Heart right ventricle (tissue), 16 donors: ENCODE measurements around the gene SEPTIN12. TPM values are rescaled to one million over a fixed set of nuclear protein-coding genes. Genes with fewer than 3 reads are reported as not detected.

Experiments used
- ATAC-seq, 8 donors: fragments of 200-7000 bp; cut with Tn5 transposase; one replicate each; pipeline ENCODE4 v1.9.1; 2020; ENCODE audit warnings: mild to moderate bottlenecking in 8 of 8, moderate library complexity in 8 of 8, moderate number of reproducible peaks in 1 of 8
- DNase-seq, 2 donors: peaks; one replicate each; pipeline ENCODE4 v3.0.0-alpha.2; 2020
- H3K27ac ChIP-seq, 10 donors: fragments of 200-600 bp; sonication (generic) in 2 of 10; one replicate each; pipeline versions ENCODE4 v1.5.0 to v1.8.0; 2020 to 2022; ENCODE audit warnings: mild to moderate bottlenecking in 3 of 10
- H3K27me3 ChIP-seq, 7 donors: fragments of 200-600 bp; one replicate each; pipeline ENCODE4 v1.8.0; 2021 to 2022; ENCODE audit warnings: mild to moderate bottlenecking in 2 of 7
- H3K36me3 ChIP-seq, 9 donors: fragments of 200-600 bp; sonication (generic) in 1 of 9; one replicate each; pipeline versions ENCODE4 v1.5.0 to v1.8.0; 2020 to 2022; ENCODE audit warnings: mild to moderate bottlenecking in 2 of 9
- H3K4me1 ChIP-seq, 9 donors: fragments of 200-600 bp; sonication (generic) in 1 of 9; one replicate each; pipeline versions ENCODE4 v1.5.0 to v1.8.0; 2020 to 2022; ENCODE audit warnings: mild to moderate bottlenecking in 4 of 9
- H3K4me3 ChIP-seq, 10 donors: fragments of 200-600 bp; sonication (generic) in 2 of 10; one replicate each; pipeline versions ENCODE4 v1.5.0 to v1.8.0; 2020 to 2022; ENCODE audit warnings: mild to moderate bottlenecking in 7 of 10, moderate library complexity in 2 of 10
- H3K9me3 ChIP-seq, 11 donors: fragments of 200-600 bp in 10 of 11; sonication (generic) in 2 of 11; one replicate each; pipeline versions ENCODE4 v1.5.0 to v1.8.0; 2013 to 2022; ENCODE audit warnings: mild to moderate bottlenecking in 2 of 11, control low read depth in 1 of 11, moderate library complexity in 1 of 11
- CTCF ChIP-seq, 9 donors: fragments of 200-600 bp; sonication (generic) in 2 of 9; IDR thresholded peaks; one replicate each; pipeline versions ENCODE4 v1.5.0 to v1.8.0; 2021 to 2022; ENCODE audit warnings: antibody characterized with exemption in 9 of 9, mild to moderate bottlenecking in 5 of 9, moderate library complexity in 1 of 9
- WGBS, 2 donors: extraction: QIAGEN DNeasy Blood & Tissue Kit; methylation state at CpG; one replicate each; pipeline ENCODE4 v1.1.7; 2013; ENCODE audit warnings: inconsistent platforms in 1 of 2; 5-methylcytosine and 5-hydroxymethylcytosine counted together
- intact Hi-C, 10 donors: fragments of 100-400 bp; cut with DNase I; formaldehyde crosslinking; loops; one replicate each; pipeline versions ENCODE4 v1.11.1 to v1.14.2; 2022
- polyA plus RNA-seq, 2 donors: library from polyadenylated mRNA; stranded (reverse); fragments of 200-250 nt; gene quantifications; one replicate each; pipeline ENCODE4 v1.2.3, GENCODE V29; 2013
- total RNA-seq, 10 donors: library from RNA; stranded (reverse); fragmentation: NEBNext Ultra II Directional in 3 of 10; extraction: Animal tissue kit (Norgen Biotek cat#: 25700) in 3 of 10; gene quantifications; one replicate each; pipeline versions ENCODE4 v1.2.1 to v1.2.4, GENCODE V29; 2021 to 2023
- donor health status: Arrhythmogenic right ventricular cardiomyopathy.
- donor health status: ischemic (EF 13 %, LVEDD 7.1; RV severe dilation, severe dysfunction).
- donor health status: healthy with polysubstance abuse.
- donor health status: DM: no; HTN: yes; CAD: no.
- donor health status: DM: no; HTN: no; CAD: no.
- donor health status: ischemic (EF 25% LVEDD 6.9; RV normal size, moderate dysfunction).
- donor health status: ischemic (EF 25% LVEDD 5.7; RV mildly dilated, moderate dysfunction).
- donor health status: healthy.
- donor health status: DM: yes; HTN: yes; CAD: no.
- donor health status: Ischemic cardiomyopathy.
- donor health status: ischemic (EF 35%, LVEDD 5.7; RV mildly dilated, moderate dysfunction).
- donor health status: nonischemic (EF 11% LVEDD 7.7; RV severe dilation, severe dysfunction).
- donor health status: DM: yes; HTN: yes; CAD: no.
- donor health status: PGD.
- donor health status: ischemic (EF 29% LVEDD 5.4; RV normal size, mild dysfunction).
- donor health status: nonischemic (EF 23%, LVEDD 6.1; RV moderate dilation, normal function).

SEPTIN12 gene
- total and polyA plus RNA-seq, 12 donors = 1.3 TPM; not detected in 11

DNA sequence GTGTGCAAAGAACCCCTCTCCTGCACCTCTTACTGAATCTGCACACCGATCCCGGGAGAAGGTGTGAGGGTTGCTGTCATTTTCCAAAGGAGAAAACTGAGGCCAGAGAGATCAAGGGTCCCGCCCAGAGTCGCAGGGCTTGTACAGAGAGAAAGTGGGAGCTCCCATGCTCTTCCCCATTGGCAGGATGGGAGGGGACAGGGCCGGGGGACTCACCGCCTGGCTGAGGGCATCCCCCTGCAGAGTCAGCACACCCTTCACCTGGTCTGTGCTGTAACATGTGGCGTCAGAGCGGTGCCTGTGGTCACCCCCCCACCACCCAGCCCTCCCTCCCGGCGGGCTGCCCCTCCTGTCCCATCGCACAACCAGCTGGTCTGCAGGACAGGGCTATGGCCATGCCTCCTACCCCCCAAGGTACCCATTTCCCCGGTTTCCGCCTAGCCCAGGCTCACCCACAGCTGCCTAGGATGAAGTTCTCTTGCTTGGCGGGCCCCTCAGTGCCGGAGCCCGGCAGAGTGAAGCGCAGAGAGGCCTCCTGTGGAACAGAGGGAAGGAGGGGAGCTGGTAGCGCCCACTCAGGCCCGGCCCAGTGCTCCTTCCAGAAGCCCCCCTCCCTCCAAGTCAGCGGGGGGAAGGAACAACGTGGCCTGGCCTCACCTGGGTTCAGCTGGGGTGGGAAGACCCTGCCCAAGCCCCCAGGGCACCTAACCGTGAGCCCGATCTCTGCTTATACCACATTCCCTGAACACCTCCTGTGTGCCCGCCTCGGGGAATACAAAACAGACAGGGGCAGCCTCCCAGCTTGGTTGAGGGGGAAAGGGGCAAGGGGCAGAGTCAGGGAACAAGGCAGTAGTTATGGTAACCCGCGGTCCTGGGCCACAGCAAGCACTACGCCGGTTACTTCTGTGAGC is 13.2 kb upstream of the SEPTIN12 start:
- Histone ChIP-seq H3K27me3 (no peaks in the 10 kb centered on the region), H3K4me3 (peak overlapping the region; percentile 64 to 95 (median 84)), H3K9me3 (no peaks in the 10 kb centered on the region), H3K4me1 (peaks cover 0 to 51% (median 29%) of the 10 kb centered on the region in 9 donors), H3K27ac (peak overlapping the region in 9 of 10 donors; percentile 79 to 96 (median 93)), H3K36me3 (peaks cover 0 to 63% (median 33%) of the 10 kb centered on the region in 9 donors)
- WGBS, 2 donors = 50 to 52% methylated on average over 29 of the region's 29 CpGs
- DNase-seq (no peak), ATAC-seq (peak in 1 of 8 donors; percentile 0)
- no peak for TF ChIP-seq CTCF (IDR thresholded peaks at IDR 0.05)
- intact Hi-C loops = loop anchor here in 5 of 10 donors (5.0 to 10.0 kb wide), 4 partner anchors 34 to 156 kb away; partner anchors contain the start of genes ZNF500 (in 3 of the 5), GLYR1 (in 2 of the 5), UBN1 (in 2 of the 5) and SEC14L5 (in 1 of the 5)

- H3K27ac ChIP-seq = peak overlapping the region in 8 of 10 donors; percentile 29 to 96 (median 74)
- TF ChIP-seq CTCF (IDR thresholded peaks at IDR 0.05) = no peak
- peak overlapping the region in 4 of 10 donors; percentile 74 to 95 (median 89) for H3K4me3 ChIP-seq
- H3K9me3 ChIP-seq = no peaks in the 10 kb centered on the region
- peak in 4 of 8 donors; percentile 5 to 36 (median 14) for ATAC-seq
- no peaks in the 10 kb centered on the region for H3K27me3 ChIP-seq
- DNase-seq = peak; percentile 61 to 69
- intact Hi-C loops = loop anchor here in 5 of 10 donors (5.0 to 10.0 kb wide), 4 partner anchors 33 to 157 kb away; partner anchors contain the start of genes ZNF500 (in 3 of the 5), GLYR1 (in 2 of the 5), UBN1 (in 2 of the 5) and SEC14L5 (in 1 of the 5)
- peaks cover 0 to 47% (median 29%) of the 10 kb centered on the region in 9 donors for H3K4me1 ChIP-seq
- 62 to 65% methylated on average over 17 of the region's 17 CpGs for WGBS, 2 donors
- peaks cover 0 to 61% (median 29%) of the 10 kb centered on the region in 9 donors for H3K36me3 ChIP-seq
These were observed 12.3 kb upstream of the SEPTIN12 start for GRCh38 chr16:4800290-4801041.

DNA sequence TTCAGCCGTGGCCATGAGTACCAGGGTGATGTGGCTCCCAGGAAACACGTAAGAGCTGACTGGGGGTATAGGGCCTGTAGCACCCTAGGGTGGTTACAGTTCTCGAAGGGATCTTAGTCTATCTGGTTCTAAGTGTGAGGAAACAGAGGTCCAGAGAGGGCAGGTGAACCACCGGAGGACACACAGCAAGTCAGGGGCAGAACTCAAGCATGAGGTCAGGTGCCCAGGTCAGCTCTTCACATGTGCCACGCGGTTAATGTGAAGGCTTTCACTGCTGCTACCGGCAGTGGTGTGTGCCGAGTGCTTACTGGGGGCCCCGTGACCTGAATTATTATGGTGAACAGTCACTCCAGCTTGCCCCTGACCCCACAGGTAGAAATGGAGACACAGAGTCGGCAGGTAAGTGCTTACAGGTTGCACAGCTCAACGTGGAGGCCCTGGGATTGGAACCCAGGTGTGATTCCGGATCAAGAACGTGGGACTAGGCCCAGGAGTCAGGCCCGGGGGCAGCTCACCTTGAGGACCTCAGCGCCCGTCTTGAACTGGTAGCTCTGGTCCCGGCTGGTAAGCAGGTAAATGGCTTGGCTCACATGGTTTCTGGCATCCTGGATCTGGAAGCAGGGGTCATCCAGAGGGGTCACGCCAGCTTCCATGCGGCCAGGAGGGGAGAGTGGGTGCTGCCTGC is 11.2 kb upstream of the SEPTIN12 start:
- ATAC-seq (no peak), DNase-seq (no peak)
- TF ChIP-seq CTCF (IDR thresholded peaks at IDR 0.05) = no peak
- peaks cover 0 to 36% (median 29%) of the 10 kb centered on the region in 9 donors for H3K4me1 ChIP-seq
- no peaks in the 10 kb centered on the region for H3K27me3 ChIP-seq
- H3K27ac ChIP-seq = no peak overlapping the region
- H3K36me3 ChIP-seq = peaks cover 0 to 50% (median 21%) of the 10 kb centered on the region in 9 donors
- intact Hi-C loops = loop anchor here in 1 of 10 donors (5.0 kb wide), 1 partner anchor 62 kb away; no protein-coding TSS in a partner anchor
- WGBS, 2 donors = 92 to 96% methylated on average over 19 of the region's 19 CpGs
- H3K4me3 ChIP-seq = no peak overlapping the region
- no peaks in the 10 kb centered on the region for H3K9me3 ChIP-seq
